Stomach (tissue), 9 donors: Measurements from ENCODE around the gene MAPKAPK5. TPM values are rescaled to one million over a fixed set of nuclear protein-coding genes. Genes with fewer than 3 reads are reported as not detected.
"Not testable (repeated sequence)": the region's sequence is repeated elsewhere in the genome, so short reads cannot be mapped to it uniquely, and the experiment has no call there.

ENCODE experiments used
- DNase-seq, 2 donors: peaks; one replicate each; pipeline versions ENCODE4 v3.0.0 to v3.0.0-alpha.2; 2013 to 2019
- H3K27ac ChIP-seq, 5 donors: fragments of 200-600 bp in 4 of 5; sonication (generic) in 4 of 5; one replicate each; pipeline ENCODE4 v1.5.1; 2013 to 2019; ENCODE audit warnings: mild to moderate bottlenecking in 1 of 5, moderate library complexity in 1 of 5
- H3K27me3 ChIP-seq, 3 donors: fragments of 200-600 bp; sonication (generic); one replicate each; pipeline ENCODE4 v1.5.1; 2017 to 2019; ENCODE audit warnings: mixed run types in 1 of 3
- H3K36me3 ChIP-seq, 4 donors: fragments of 200-600 bp; sonication (generic); 1 replicate in 3 of 4; 2 replicates in 1 of 4; pipeline ENCODE4 v1.5.1; 2016 to 2019
- H3K4me1 ChIP-seq, 4 donors: fragments of 200-600 bp; sonication (generic); one replicate each; pipeline ENCODE4 v1.5.1; 2016 to 2019
- H3K4me3 ChIP-seq, 4 donors: fragments of 200-600 bp; sonication (generic) in 3 of 4; one replicate each; pipeline ENCODE4 v1.5.1; 2016 to 2019; ENCODE audit warnings: mild to moderate bottlenecking in 1 of 4
- H3K9me3 ChIP-seq, 4 donors: fragments of 200-600 bp; sonication (generic); one replicate each; pipeline ENCODE4 v1.5.1; 2016 to 2019
- EP300 ChIP-seq: sonication (generic); formaldehyde crosslinking; IDR thresholded peaks from one replicate; pipeline ENCODE4 v1.6.1; 2017; ENCODE audit warnings: antibody characterized with exemption
- POLR2A ChIP-seq, 4 donors: fragments of 450-650 bp; IDR thresholded peaks; one replicate each; pipeline ENCODE4 v1.6.1; 2016; ENCODE audit warnings: antibody characterized with exemption in 4 of 4, control low read depth in 2 of 4, mild to moderate bottlenecking in 1 of 4, moderate library complexity in 1 of 4
- POLR2AphosphoS5 ChIP-seq, 3 donors: sonication (generic); formaldehyde crosslinking; IDR thresholded peaks; one replicate each; pipeline ENCODE4 v1.6.1; 2016; ENCODE audit warnings: antibody characterized with exemption in 3 of 3
- WGBS, 5 donors: extraction: QIAGEN DNeasy Blood & Tissue Kit in 3 of 5; methylation state at CpG; one replicate each; pipeline versions ENCODE4 v1.1.5 to v1.1.7; 2013 to 2018; 5-methylcytosine and 5-hydroxymethylcytosine counted together
- intact Hi-C: fragments of 100-400 bp; cut with DNase I; formaldehyde crosslinking; loops from one replicate; pipeline ENCODE4 v1.15.1; 2023; ENCODE audit warnings: low total_unique reads
- polyA plus RNA-seq, 3 donors: library from polyadenylated mRNA; stranded (reverse); fragments of 200-250 nt; gene quantifications; one replicate each; pipeline ENCODE4 v1.2.3, GENCODE V29; 2013
- small RNA-seq, 4 donors: library from RNA; depleted of rRNA; stranded (forward); fragments of <200 nt; gene quantifications; one replicate each; pipeline ENCODE3, GENCODE V24; 2016
- total RNA-seq, 5 donors: library from RNA; depleted of rRNA; stranded (reverse); fragments of >200 nt; gene quantifications; one replicate each; pipeline versions ENCODE4 v1.1.0 to v1.2.3, GENCODE V29; 2014 to 2016
- TF ChIP-seq, protein P1 (sequence below), 7 experiments: fragments of 450-650 bp in 4 of 7; fragments of 200-600 bp in 3 of 7; sonication (generic) in 3 of 7; IDR thresholded peaks; one replicate each; pipeline ENCODE4 v1.5.1; 2016 to 2019; ENCODE audit warnings: antibody characterized with exemption in 7 of 7, control low read depth in 2 of 7, mild to moderate bottlenecking in 1 of 7
- donor health status: healthy with polysubstance abuse.
- donor health status: Bipolar disorder and iron deficiency.
- donor health status: healthy.

The MAPKAPK5 gene
- total and polyA plus RNA-seq, 8 donors, result 15.1 to 124 (median 50.7) TPM

DNA sequence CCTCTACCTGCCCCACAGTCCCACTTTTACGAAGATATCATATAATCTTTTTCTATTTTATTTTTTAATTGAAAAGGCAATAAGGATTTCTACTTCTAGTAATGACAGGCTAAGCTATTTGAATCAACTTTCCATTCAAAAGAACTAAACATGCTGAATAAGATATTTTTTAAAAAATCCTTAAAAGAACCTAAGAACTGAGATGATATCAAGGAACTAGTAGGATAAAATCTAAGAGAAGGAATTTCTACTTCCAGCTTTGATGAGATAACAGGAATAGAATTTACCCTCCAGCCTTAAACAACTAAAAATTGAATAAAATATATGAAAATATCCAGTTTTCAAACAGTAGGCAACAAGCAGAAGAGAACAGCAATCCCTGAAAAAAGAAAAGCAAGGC, 101.9 kb downstream of the MAPKAPK5 start:
- no peak for TF ChIP-seq EP300
- TF ChIP-seq, protein P1, sequence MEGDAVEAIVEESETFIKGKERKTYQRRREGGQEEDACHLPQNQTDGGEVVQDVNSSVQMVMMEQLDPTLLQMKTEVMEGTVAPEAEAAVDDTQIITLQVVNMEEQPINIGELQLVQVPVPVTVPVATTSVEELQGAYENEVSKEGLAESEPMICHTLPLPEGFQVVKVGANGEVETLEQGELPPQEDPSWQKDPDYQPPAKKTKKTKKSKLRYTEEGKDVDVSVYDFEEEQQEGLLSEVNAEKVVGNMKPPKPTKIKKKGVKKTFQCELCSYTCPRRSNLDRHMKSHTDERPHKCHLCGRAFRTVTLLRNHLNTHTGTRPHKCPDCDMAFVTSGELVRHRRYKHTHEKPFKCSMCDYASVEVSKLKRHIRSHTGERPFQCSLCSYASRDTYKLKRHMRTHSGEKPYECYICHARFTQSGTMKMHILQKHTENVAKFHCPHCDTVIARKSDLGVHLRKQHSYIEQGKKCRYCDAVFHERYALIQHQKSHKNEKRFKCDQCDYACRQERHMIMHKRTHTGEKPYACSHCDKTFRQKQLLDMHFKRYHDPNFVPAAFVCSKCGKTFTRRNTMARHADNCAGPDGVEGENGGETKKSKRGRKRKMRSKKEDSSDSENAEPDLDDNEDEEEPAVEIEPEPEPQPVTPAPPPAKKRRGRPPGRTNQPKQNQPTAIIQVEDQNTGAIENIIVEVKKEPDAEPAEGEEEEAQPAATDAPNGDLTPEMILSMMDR (IDR thresholded peaks at IDR 0.05), result no peak
- no peak for TF ChIP-seq POLR2A (IDR thresholded peaks at IDR 0.05)
- TF ChIP-seq POLR2AphosphoS5 (IDR thresholded peaks at IDR 0.05), result no peak
- no peak overlapping the region for H3K4me3 ChIP-seq
- 97 to 100% (median 98%) methylated on average over 1 of the region's 1 CpG for WGBS, 5 donors
- no peak overlapping the region for H3K27ac ChIP-seq
- intact Hi-C loops, result no loop called here
- no peaks in the 10 kb centered on the region for H3K27me3 ChIP-seq
- peaks cover 0 to 7% (median 2%) of the 10 kb centered on the region in 4 donors for H3K4me1 ChIP-seq
- H3K9me3 ChIP-seq, result no peaks in the 10 kb centered on the region
- H3K36me3 ChIP-seq, result no peaks in the 10 kb centered on the region
- DNase-seq, result no peak

DNA sequence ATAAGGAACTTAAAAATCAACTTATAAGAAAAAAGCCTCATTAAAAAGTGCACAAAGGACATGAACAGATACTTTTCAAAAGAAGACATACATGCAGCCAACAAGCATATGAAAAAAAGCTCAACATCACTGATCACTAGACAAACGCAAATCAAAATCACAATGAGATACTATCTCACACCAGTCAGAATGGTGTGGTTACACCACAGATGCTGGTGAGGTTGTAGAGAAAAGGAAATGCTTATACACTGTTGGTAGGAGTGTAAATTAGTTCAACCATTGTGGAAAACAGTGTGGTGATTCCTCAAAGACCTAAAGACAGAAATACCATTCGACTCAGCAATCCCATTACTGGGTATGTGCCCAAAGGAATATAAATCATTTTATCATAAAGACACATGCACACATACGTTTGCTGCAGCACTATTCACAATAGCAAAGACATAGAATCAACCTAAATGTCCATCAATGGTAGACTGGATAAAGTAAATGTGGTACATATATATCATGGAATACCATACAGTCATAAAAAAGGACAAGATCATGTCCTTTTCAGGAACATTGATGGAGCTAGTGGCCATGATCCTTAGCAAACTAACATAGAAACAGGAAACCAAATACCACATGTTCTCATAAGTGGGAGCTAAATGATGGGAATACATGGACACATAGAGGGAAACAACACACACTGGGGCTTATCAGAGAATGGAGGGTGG, 109.1 kb downstream of the MAPKAPK5 start:
- H3K4me1 ChIP-seq, intact Hi-C loops, H3K27ac ChIP-seq, H3K4me3 ChIP-seq, DNase-seq, H3K27me3 ChIP-seq: not testable (repeated sequence)
- WGBS, 5 donors, result 74 to 84% (median 76%) methylated on average over 3 of the region's 3 CpGs
- Histone ChIP-seq H3K36me3 (peaks cover 0 to 17% (median under 1%) of the 10 kb centered on the region in 4 donors), H3K9me3 (peaks cover 4 to 13% (median 9%) of the 10 kb centered on the region in 4 donors)

Small RNA genes lying within 50 kb of the gene (small RNA-seq; reads per million reads assigned to genes)
- gene MIR6761, result 1.4 to 2.8 (median 2.2) reads per million in 4 donors

Other genes starting within 250 kb of the MAPKAPK5 start
- gene ATXN2, start 242.9 kb upstream of the MAPKAPK5 start, total RNA-seq, result 100 to 1,000 TPM in 2 of 5 donors, 10 to 100 TPM in 3; 55.9 to 131 (median 71.7) TPM
- 10 to 100 TPM; 11.1 to 17.4 (median 16.1) TPM for gene ATXN2, start 242.9 kb upstream of the MAPKAPK5 start, polyA plus RNA-seq
- gene BRAP, start 156.3 kb upstream of the MAPKAPK5 start, total RNA-seq, result 10 to 100 TPM; 15.2 to 43.2 (median 19.3) TPM
- 1 to 10 TPM; 5.6 to 7.9 (median 7.4) TPM for gene BRAP, start 156.3 kb upstream of the MAPKAPK5 start, polyA plus RNA-seq
- 100 to 1,000 TPM in 1 of 5 donors, 10 to 100 TPM in 3, 1 to 10 TPM in 1; 9.4 to 128 (median 32.1) TPM for gene ACAD10, start 156.2 kb upstream of the MAPKAPK5 start, total RNA-seq
- gene ACAD10, start 156.2 kb upstream of the MAPKAPK5 start, polyA plus RNA-seq, result 10 to 100 TPM in 2 of 3 donors, 1 to 10 TPM in 1; 9.8 to 15.7 (median 12.4) TPM
- gene ALDH2, start 75.3 kb upstream of the MAPKAPK5 start, total RNA-seq, result 100 to 1,000 TPM in 3 of 5 donors, 10 to 100 TPM in 2; 50.3 to 196 (median 116) TPM
- gene ALDH2, start 75.3 kb upstream of the MAPKAPK5 start, polyA plus RNA-seq, result 100 to 1,000 TPM; 129 to 296 (median 134) TPM
- 10 to 100 TPM in 1 of 5 donors, 1 to 10 TPM in 3, under 1 TPM in 1; 0.58 to 20.2 (median 7.5) TPM for gene TMEM116, start 170.9 kb downstream of the MAPKAPK5 start, total RNA-seq
- gene TMEM116, start 170.9 kb downstream of the MAPKAPK5 start, polyA plus RNA-seq, result 10 to 100 TPM in 2 of 3 donors, 1 to 10 TPM in 1; 4.8 to 13.0 (median 11.2) TPM
- gene ERP29, start 171.2 kb downstream of the MAPKAPK5 start, total RNA-seq, result 10 to 100 TPM in 4 of 5 donors, 1 to 10 TPM in 1; 9.8 to 55.8 (median 37.7) TPM
- 100 to 1,000 TPM; 105 to 140 (median 115) TPM for gene ERP29, start 171.2 kb downstream of the MAPKAPK5 start, polyA plus RNA-seq